HL-60/S4 treated with phorbol 12-myristate 13-acetate at 8.2 ng/mL for 4 days and 3 days (cell line): ENCODE results near the gene NUDCD3.

Source experiments
- in situ Hi-C: fragments of 300-500 bp; cut with MboI; formaldehyde crosslinking; loops from 2 replicates; pipeline ENCODE4 v1.15.0; 2022; ENCODE audit warnings: low sequenced_read_pairs

NUDCD3 gene

DNA sequence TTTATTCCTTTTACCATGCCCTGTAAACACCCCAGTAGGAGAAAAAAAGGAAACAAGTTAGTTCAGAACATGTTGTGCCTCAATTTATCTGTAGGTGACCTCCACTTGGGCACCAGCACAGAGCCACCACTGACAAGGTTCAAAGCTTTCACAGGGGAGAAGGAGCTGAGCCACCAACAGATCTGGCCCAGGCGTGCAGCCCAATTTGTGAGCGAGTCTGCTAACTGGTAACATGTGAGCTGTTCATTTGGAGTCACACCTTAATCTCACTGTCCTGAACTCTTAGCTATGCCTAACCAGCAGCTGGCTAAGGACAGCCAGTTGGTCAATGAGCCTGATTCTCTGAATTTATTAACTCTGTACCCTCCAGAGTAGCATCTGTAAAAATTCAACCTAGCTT lies 86.7 kb downstream of the NUDCD3 start:
- in situ Hi-C loops: no loop called here

DNA sequence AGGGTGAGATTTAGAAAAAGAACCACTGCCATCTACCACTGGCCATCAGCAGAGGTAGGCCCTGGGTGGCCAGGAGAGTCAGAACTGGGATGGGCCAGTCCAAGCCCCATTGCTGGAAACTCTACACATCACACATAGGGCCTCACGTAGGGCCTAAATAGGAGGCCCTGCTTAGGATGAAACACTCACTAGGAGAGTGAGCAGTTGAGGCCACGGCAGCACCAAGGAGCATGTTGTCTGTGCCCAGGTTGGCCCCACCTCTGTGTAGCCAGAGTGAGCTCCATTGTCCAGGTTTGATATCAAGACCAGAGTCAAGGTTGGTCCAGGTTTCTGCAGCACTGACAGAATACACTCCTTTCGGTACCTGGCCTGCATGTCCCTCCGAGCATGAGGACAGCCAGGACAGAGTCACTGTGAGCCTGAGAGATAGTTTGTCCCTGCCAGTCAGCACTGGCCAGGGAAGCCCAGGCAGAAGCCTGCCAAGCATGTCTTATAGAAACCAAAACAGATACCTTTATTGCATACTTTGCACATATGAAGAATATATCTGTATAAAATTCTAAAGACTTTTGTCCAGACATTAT lies 87.2 kb downstream of the NUDCD3 start:
- in situ Hi-C loops: no loop called here

DNA sequence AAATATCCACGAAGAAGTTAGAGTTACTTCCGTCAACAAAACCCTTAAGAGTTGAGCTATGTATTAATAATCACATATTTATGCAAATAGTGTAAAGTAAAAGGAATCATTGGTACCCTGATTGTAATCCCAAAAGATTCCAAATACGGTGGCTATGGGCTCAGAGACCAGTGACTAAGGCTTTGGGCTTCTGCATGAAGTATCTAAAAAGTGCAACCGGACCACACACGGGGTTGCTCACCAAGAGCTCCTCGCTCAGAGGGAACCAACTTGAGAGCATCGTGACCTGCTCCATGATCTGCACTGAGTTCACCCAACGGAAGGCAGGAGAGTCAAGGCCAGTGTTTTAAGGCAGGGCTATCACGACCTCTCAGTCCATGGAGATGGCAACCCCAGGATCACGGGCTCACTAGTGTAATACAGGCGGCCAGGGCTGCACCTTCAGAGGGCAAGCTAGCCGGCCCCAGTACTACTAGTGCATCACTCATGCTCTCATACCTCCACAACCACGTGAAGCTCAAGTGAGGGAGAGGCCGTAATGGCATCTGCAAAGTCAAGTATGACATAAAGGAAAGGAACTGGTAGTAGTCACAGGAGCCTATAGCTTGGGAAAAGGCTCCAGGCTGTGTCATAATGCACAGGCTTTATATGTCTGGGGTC lies 87.9 kb downstream of the NUDCD3 start:
- in situ Hi-C loops: no loop called here

DNA sequence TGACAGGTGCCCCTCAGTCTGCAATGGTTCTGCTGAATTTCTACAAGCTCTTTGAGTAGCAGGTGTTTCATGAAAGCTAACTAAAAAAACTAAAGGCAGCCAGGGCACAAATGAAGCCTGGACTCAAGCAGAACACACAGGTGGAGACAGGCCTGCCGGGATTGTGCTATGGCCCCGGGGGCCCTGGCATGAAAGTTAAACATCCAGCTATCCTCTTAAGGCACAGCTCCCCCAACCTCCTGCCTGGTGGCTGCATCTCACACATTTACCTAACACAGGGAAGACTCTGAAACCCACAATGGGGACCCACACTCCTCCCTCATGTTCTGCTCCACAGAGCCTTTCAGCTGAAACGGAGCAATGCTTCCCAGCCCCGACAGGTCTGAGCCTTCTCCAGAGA lies 88.8 kb downstream of the NUDCD3 start:
- in situ Hi-C loops: no loop called here

DNA sequence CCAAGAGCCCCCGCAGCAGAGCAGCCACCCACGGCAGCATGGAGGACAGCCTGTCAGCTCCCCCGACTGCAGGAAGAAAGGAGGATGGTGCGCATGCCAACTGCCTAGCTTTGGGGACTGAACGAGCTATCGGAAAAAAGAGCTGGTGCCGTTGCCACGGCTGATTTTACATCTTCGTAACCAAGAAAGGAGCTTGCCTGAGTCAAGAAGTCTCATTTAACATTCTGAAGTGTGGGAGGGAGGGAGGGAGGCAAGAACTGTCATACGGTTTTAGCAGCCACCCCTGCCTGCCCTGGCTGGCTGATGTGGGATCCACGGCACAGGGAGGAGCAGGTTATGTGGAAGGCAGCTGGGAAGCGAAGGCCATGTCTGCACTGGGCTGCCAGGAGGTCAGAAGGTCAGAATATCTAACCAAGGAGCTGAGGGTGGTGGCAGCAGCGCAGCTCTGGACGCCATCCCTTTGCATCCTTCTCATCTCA lies 90.4 kb downstream of the NUDCD3 start:
- in situ Hi-C loops: no loop called here

DNA sequence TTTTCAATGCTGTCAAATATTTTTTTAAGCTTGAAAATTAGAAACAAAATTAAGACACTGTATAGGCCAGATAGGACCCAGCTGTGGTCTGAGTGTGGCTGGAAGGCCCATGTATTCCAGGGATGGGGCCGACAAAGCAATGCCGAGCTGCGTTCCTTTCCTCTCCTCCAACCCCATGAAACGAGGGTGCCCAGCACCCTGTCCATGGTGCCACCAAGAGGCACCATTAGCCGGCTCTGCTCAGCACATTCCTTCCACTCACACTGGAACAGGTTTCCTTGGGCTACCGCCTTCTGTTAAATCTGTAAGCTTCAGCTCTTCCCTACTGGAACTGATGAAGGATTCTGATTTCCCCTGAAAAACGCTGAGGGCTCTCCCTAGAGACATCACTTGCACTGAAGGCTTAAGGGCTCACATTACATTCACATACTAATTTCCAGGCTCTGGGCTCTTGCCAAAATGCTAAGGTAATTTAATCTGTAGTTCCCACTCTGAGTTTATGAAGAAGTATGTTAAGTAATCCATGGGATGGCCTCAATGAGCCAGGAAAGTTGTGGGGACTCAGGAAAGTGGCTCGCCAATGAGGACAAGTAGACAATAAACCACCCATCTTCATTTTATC lies 91.4 kb downstream of the NUDCD3 start:
- in situ Hi-C loops: no loop called here

DNA sequence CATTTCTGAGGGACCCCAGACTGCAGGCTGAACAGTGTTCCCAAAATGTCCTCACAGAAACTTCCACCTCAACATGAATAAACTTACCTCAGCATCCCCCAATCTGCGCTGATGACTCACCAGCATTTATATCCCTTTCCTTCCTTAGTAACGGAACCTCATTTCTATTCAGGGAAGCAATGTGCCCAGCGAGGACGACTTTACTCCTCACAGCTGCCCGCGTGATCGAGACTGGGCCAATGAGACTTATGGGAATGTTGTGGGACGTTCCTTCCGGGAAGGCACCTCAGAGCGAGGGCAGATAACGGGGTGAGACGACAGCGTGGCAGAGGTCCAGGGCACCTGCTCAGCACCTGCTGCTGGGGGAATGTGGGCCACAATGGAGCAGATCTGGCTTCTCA lies 91.9 kb downstream of the NUDCD3 start:
- in situ Hi-C loops: no loop called here

DNA sequence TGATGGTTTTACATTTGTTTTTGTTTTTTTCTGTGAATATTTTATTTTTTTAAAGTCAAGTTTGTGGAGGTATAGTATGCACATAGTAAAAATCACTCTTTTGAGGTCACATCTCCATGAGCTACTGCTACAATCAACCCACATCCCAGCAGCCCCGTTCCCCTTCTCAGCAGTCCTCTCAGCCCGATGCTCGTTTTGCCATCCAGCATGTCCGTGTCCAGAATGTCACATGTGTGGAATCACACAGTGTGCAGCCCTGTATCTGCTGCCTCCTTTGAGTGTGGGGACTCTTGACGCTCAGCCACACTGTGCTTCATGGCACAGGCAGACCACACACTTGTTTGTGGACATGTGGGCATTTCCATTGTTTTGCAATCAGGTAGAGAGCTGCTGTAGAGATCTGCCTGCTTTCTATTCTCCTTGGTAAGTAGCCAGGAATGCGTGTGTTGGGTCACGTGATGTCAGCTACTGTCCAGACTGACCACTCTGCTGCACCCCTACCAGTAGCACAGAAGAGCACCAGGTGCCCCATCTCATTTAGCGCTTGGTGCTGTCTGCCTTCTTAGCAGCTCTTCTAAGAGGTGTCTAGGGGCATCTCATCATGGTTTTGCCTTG lies 93.4 kb downstream of the NUDCD3 start:
- in situ Hi-C loops: no loop called here

DNA sequence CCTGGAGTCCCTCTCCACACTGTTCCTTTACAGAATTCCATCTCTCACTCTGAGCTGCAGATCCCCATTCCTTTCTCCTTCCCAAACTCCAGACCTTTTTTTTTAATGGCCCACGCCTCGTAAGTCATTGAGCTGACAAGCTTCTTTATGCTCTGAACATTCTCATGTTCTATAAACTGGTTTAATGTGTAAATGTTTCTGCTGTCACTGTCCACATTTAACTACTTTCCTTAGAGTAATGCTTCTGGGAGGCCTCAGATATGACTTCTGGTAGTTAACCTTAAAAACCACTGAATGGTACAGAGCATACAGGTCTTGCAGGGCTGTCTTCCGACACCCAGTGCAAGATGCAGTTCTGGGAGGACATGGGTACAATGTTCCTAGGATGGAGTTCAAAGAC lies 94.0 kb downstream of the NUDCD3 start:
- in situ Hi-C loops: no loop called here

DNA sequence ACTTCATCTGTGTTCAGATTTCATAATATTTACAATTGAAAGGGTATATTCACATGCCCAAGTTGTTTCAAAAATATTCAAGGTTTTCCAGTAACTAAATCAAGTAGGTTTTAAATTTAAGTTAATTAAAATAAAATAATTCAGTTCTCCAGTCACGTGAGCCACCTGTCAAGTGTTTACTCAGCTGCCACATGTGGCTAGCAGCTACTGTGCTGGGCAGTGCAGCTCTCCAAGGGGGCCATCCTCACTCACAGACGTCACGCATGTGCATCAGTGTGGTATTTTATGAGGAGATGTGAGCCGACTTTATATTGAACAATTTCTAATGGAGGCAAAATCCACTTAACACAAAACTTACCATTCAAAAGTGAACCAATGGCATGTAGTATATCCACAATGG lies 95.4 kb downstream of the NUDCD3 start:
- in situ Hi-C loops: no loop called here

DNA sequence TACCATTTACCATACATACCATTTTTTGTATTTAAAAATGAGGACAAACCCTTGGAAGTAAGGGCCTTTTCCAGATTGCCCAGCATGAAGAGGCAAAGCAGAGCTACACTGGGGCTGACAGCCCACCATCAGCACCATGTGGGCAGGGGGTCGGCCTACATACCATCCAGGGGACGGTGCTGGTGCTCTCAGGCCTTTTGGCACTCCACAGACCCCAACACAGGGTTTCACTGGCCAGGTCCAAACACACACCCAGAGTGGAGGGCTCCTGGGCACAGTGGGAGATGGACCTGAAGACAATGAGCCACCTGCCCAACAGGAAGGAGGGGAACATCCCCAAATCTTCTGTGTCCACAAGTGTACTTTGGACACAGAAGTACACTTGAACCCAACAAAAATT lies 95.8 kb downstream of the NUDCD3 start:
- in situ Hi-C loops: no loop called here

DNA sequence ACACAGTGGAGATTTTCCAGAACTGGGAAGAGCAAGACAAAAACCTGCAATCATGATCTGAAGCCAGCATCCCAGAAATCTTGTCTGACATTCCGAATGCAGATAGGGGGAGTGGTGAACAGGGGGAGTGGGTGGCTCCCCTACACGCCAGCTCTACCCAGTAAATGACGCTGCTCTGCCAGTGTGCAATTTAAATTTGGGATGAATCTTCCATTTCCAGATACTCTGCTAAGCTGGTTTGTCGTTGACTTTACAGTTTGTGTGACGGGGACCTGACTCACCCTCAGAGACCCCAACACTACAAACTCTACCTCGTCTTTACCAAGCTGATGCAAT lies 96.4 kb downstream of the NUDCD3 start:
- in situ Hi-C loops: no loop called here

DNA sequence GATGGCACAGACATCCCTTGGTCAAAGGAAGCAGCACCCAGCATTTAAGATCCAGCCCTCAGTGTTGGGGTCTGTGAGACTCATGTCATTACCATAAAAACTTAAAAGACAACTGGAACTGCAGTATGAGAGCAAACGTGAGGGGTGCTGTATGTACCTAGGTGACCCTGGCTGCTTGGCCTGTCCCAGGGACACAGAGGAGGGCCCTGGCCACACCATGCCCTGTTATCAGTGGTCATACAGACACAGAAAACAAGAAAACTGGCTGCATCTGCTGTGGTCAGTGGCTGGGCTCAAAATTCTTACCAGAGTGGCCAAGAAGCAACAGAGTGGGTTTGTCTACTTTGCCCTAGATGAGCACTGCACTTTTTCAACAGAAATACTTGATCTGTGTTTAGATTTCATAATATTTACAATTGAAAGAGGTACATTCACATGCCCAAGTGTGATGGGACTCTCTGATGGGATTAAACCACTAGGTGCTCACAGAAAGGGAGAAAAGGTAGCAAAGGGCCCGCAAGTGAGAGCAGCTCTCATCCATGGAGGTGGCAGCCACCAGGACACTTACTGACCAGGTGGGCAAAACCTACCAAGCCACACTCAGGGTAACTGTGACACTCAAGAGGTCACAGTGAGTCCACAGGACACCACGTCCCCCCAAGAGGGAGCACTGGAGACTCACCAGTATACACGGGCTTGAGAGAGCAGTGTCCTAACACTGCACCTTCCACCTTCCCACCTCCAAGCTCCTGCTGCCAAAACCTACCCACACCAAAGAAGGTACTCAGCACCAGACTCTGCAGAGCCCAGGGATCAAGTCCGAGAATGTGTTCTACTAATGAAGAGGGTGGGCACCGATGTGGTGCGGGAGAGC lies 97.0 kb downstream of the NUDCD3 start:
- in situ Hi-C loops: no loop called here

DNA sequence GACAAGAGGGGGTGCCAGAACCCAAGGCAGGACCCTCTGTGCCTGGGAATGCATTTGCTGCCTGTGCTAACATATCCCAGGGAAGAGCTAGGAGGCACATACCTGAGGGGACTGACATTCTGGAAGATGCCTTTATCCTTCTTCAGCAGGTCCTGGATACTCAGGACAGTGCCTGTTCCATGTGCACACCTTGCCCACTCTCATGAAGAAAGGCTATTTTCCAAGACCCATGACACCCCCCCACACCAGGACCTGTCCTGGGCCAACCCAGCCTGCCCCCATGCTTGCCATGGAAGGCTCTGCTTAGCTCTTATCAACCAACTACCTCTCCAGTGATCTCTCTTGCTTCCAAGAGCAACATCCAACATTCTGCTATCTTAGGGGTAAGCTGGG lies 97.8 kb downstream of the NUDCD3 start:
- in situ Hi-C loops: no loop called here

DNA sequence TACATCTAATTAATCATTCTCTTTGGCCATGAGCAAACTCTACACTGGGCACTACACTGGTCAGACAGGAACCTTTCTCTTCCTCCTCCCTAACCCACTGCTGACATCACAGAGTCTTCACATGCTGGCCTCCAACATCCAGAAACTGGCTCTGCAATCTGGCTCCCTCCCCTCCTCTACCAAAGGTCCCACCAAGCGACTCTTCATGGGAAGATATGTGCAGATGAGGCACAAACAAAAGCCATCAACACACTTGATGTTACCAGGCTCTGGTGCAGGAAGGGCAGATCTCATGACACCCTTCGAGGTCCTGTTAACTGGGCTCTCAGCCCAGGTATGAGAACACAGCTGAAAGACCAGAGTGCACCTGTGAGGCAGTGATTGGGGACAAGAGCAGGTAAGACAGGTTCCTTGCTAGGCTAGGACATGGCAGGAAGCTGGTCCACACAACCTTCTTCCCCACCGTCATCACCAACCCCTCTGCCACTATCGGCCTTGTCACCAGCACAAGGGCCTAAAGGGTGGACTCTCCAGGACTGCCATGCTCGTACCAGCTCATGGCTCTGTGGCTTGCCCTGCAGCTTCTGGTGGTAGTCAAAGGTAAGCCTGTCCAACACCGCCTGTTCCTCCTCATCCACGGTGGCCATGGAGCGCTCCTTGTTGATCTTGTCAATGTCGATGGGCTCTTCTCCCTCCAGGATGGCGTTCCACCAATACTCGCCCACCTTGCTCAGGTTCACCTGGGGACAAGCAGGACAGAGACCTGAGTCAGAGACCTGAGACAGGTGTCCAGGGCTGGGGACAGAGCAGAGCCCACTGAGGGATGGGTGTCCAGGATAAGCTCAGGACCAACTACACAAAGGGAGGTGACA lies 98.5 kb downstream of the NUDCD3 start:
- in situ Hi-C loops: no loop called here

DNA sequence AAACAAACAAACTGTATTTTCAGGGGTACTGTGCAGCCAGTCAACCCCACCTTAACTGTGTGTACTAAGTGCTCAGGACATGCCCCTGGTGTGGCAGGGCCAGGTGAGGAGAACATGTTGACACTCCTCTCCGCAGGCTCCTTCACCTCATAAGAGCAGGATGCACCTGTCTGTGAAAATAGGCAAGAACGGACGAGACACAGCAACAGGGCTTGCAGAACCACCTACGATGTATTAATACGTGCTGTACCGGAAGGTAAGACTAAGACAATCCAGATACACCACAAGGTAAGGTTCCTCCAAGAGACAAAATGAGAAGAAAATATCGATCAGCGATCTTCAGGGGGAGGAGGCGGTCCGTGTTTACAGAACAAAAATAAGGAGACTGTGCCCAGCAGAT lies 99.3 kb downstream of the NUDCD3 start:
- in situ Hi-C loops: no loop called here

DNA sequence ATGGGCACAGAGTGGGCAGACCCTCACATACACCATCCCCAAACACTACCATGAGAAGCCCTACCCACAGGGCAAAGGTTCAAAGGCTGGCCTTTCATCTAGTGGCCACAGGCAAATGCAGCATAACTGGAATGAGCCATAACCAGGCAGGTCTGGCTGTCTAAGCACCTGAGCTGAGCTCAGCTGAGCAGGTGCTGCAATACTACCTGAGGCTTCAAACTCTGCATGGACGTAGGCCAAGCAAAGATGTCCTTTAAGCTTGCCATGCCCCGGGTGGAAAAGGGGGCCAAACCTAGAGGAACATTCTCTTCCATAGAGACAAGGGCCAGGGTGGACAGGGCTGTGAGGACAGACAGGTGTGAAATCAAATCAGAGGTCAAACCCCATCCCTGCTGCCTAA lies 99.8 kb downstream of the NUDCD3 start:
- in situ Hi-C loops: no loop called here

DNA sequence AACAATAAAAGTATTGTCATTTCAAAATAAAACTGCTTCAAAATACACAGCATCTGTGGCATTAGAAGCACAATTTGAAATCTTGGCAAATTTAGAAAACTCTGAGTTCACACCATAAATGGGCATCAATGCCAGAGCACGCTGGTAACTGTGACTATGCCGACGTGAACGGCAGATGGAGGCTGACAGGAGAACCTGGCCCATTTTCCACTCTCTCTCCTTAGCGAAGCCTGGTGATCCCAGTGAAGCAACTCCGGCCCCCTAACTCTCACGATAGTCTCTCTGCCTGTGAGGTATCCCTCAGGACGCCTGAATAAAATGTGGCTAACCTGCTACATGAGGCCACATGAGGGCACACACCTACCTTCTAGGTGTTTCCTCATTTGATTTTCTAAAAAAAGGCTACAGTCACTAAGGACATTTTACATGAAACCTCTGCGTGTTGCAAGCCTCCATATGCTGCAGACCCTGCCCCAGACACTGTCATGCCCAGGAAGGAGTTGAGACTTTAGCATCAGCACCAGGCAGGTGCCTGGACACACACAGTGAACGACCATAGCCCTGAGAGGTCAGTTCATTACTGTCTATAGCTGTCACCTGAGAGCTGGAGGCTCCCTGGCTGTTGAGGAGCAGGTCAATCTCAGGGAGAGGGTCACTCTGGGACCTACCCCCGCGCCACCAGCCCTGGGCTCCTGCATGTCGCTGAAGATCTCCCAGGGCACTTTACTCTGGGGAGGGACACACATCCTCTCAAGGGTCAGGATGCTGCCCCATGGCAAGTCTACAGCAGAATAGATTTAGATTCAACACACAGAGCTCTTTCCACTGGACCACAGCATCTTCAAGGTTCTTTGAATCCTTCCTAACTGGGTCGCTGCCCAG lies 102.1 kb downstream of the NUDCD3 start:
- in situ Hi-C loops: no loop called here

DNA sequence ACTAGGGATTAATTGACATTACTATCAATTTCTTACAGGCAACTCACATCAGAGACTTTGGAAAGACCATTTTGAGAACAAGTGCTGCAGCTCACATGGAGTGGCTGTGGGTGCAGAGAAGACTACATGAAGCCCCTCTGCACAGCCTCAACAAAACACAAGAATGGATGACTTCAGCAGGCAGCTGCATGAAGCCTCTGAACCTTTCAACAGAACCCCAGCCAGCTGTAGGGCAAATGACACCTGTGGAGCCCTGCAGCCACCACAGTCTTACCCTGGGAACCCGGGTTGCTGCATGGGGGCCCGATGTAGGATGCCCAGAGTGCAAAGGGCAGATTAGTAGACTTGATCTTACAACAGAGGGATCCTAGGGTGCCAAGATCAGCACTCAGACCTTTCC lies 103.1 kb downstream of the NUDCD3 start:
- in situ Hi-C loops: no loop called here
